ELR (cell line): ENCODE results near the gene OR10C1.
"Not testable (repeated sequence)": the region's sequence is repeated elsewhere in the genome, so short reads cannot be mapped to it uniquely, and the experiment has no call there.

Experiments
- DNase-seq: peaks from one replicate; pipeline ENCODE4 v3.0.0-alpha.2; 2015; ENCODE audit warnings: low read depth

OR10C1 gene, protein sequence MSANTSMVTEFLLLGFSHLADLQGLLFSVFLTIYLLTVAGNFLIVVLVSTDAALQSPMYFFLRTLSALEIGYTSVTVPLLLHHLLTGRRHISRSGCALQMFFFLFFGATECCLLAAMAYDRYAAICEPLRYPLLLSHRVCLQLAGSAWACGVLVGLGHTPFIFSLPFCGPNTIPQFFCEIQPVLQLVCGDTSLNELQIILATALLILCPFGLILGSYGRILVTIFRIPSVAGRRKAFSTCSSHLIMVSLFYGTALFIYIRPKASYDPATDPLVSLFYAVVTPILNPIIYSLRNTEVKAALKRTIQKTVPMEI

DNA sequence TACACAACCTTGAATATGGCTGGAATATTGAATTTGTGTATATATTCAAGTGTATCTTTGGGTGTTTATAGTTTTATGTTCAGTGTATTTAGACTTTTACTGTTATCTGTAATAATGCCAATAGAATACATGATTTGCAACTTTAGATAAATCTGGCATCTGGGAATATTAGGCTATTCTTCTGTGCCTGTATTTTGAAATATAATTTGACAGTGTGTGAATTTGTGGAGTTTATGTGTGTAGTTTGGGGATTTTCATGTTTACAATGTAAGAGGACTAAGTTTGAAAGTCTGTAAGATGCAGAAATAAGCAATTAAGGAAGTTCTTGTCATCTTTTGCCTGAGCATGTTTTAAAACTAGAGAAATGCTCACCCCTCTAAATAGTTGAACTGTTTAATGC, at the start of gene OR10C1:
TSS of gene OR10C1 (plus strand) at position 301 of the 400 bp plus-strand sequence. CDS start 710 bp downstream, outside the sequence.
- DNase-seq, result no peak

DNA sequence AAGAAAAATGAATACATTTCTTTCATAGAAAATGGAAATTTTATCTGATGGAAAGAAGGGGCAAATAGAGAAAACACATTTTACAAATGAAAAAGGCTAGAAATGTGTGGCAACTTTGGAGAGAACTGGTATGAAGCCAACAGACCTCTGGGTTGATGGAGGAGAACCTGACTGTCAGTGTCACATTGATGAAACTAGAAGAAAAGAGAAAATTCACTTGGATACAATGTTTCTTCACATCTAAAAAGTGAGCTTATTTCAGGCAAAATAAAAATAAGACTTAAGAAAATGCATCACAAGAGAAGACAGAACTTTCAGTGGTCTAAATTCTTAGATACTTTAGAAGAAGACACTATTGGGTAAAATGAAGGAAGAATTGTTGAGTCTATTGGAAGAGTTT, 43.8 kb upstream of the OR10C1 start, which contains the start of gene OR12D2:
TSS of gene OR12D2 (plus strand) at position 301 of the 400 bp plus-strand sequence. CDS start 1,069 bp downstream, outside the sequence.
- no peak for DNase-seq

DNA sequence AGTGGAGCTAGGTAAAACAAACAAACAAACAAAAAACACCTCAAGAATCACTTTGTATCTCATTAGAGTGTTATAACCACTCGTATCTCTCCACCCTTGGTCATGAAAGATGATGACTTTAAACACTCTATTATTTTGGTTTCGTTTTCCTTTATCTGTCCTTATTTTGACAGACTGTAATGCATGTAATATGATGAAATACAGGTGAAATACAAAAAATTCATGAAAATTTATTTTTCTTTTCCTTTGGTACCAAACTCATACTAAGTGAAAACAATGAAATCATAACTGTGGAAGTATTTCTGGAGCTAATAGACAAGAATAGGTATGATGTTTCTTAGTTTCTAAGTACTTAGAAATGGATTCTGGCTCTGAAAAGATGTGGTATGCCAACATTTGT, 39.6 kb upstream of the OR10C1 start:
- DNase-seq, result no peak

DNA sequence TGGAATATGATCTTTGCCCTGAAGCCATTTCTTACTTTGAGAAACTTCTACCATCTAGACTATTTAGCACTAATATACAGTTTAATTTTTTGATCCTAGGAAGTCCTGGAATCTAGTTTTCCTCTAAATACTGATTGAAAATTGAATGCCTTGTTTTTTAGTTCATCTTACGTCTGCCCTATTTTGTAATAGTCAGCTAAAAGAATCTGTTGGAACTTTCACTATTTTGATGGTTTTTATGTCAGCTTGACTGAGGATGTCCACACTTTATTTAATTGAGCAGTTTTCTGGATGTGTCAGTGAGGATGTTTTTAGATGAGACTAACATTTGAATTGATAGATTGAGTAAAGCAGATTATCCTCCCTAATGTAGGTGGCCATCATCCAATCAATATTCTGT, 35.3 kb upstream of the OR10C1 start:
- no peak for DNase-seq

DNA sequence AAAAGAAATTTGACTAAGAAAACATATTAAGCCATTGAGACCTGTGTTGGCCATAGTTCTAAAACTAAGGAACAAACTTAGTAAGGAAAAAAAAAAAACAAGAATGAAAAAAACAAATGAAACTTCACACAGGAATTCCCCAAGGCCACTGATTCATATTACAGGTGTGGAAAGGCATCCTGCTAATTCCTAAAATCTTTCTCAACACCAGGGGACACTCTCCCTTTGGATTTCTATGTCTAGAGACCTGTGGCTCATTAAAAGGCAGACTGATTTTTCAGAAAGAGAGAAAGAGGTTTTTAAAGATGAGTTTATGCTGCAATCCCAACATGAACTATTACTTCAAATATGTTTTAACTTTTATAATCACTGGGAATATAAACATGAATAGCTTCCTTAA, 24.5 kb upstream of the OR10C1 start, which contains the start of gene OR12D1:
TSS of gene OR12D1 (plus strand) at position 341 of the 400 bp plus-strand sequence.
- peak; percentile 25 for DNase-seq

DNA sequence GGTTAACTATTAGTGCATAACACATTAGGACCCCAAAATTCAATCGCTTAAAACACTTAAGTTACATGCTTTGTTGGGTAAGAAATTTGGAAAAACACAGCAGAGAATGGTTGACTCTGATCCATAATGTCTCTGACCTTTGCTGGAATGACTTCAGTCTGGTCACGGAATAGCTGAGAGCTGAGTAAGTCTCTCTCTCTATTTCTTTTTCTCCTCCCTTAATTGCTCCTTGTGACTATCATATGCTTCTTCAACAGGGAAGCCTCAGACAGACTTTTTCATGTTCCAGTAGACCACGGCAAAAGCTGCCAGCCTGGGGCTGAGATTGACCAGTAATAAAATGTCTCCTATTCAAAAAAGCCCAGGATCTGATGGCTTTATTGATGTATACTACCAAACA, 19.6 kb upstream of the OR10C1 start:
- peak; percentile 47 for DNase-seq

DNA sequence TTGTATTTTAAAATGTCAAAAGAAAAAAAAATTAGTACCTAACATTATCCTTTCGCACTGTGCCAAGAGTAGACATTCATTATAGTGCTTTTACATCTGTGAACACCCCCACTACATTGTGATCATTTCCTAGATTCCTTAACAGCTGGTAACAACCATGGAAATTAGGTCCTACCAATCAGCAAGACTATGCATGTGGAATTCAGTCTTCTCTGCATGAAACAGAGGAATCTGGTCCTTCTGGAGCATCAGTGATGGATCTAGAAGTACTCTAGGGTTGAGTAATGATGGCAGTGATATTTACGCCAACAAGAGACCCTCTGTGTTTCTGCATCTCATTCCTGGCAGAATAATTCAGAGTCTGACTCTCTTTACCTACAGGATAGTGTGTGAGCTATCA, 14.9 kb upstream of the OR10C1 start:
- DNase-seq, result no peak

DNA sequence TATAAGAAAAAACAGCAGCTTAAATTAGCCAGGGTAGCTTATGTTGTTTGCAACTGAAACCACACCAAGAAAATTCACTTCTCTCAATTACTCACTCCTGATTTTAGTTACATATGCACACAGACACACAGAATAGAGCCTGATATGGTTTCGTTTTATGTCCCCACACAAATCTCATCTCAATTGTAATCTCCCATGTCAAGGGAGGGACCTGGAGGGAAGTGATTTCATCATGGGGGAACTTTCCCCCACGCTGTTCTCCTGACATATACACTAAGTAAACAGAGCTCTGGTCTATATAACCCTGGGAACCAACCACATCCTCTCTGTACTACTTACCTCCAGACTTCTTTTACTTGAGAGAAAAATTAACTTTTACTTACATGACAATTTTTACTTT, 14.5 kb upstream of the OR10C1 start:
- DNase-seq, result peak; percentile 9

DNA sequence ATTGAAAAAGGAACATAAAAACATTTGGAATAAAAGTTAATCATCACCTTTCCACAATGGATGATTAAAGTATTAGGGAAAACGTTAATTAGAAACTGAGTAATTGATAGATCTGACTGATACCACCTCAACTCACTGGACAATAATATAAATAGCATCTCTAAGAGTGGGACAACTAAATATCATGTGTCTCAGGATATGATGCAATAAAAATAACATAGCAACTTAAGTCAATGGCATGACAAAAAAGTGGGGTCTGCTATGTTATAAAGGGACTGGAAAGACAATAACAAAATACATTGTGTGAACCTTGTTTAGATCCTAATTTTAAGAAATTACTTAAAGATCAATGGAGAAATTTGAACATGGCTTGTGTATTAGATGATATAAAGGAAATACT, 14.0 kb upstream of the OR10C1 start:
- no peak for DNase-seq

DNA sequence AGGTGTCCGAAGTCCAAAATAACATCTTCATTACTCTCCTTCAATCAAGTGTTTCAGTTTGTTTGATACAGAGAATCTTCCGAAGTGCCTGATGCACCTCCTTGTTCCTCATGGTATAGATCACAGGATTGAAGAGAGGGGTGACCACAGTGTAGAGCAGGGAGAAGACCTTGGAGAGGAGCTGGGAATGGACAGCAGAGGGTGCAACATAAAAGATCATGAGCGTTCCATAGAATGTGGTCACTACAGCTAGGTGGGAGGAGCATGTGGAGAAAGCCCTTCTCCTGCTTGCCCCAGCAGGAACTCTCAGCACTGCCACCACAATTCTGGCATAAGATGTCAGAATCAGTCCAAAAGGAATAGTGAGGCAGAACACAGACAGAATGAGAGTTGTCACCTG, 12.5 kb upstream of the OR10C1 start:
- DNase-seq, result peak; percentile 50

DNA sequence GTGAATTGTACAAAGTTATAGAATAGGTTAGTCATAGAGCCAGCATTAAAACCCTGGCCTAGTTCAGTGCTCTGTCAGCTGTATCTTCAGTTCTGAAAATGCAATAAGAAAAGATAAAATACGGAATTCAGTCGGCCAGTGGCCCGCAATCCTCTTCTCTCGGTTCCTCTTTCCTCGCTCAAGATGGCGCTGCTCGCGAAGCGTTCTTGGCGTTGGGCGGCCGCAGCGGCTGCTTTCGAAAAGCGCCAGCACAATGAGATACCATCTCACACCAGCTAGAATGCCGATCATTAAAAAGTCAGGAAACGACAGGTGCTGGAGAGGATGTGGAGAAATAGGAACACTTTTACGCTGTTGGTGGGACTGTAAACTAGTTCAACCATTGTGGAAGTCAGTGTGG, 2.4 kb upstream of the OR10C1 start:
- DNase-seq, result not testable (repeated sequence)

DNA sequence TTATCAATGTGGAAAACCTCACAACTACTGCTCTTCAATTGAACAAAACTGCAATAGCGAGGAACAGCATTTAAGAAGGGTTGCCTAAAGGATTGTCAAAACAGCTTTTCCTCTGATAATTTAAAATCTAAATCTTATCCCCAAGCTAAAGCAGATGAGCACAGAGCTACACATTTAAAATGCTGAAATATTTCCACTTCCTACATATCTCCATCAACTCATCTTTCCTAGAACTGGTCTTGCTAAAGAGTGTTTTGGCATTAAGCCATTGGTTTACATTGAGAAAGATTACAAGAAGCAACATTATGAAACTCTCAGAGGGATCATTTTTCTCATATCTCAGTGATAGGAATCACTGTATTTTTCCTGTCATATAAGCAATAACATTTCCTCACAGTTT, 3.6 kb downstream of the OR10C1 start:
- DNase-seq, result no peak

DNA sequence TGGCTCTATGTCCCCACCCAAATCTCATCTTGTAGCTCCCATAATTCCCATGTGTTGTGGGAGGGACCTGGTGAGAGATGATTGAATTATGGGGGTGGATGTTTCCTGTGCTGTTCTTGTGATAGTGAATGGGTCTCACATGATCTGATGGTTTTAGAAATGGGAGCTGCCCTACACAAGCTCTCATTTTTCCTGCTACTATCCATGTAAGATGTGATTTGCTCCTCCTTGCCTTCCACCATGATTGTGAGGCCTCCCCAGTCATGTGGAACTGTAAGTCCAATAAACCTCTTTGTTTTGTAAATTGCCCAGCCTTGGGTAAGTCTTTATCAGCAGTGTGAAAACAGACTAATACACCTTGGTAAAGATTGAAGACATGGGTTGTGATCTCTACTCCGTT, 4.9 kb downstream of the OR10C1 start:
- DNase-seq, result not testable (repeated sequence)

DNA sequence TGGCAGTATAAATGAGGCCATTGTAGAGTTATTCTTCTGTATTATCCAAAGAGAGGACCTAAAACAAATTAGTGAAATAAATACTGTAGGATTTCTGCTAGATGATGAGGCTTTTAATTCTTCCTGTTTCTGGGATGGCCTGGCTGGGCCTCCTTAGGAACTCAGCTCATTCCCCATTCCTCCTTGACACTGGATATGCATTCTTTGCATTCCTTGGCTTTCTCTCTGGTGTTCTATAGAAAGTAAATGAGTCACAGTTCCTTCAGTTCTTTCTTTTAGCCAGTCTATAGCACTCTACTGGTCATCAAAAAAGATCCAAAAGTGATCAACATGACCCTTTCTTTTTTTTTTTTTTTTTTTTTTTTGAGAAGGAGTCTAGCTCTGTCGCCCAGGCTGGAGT, 8.6 kb downstream of the OR10C1 start:
- peak; percentile 85 for DNase-seq

DNA sequence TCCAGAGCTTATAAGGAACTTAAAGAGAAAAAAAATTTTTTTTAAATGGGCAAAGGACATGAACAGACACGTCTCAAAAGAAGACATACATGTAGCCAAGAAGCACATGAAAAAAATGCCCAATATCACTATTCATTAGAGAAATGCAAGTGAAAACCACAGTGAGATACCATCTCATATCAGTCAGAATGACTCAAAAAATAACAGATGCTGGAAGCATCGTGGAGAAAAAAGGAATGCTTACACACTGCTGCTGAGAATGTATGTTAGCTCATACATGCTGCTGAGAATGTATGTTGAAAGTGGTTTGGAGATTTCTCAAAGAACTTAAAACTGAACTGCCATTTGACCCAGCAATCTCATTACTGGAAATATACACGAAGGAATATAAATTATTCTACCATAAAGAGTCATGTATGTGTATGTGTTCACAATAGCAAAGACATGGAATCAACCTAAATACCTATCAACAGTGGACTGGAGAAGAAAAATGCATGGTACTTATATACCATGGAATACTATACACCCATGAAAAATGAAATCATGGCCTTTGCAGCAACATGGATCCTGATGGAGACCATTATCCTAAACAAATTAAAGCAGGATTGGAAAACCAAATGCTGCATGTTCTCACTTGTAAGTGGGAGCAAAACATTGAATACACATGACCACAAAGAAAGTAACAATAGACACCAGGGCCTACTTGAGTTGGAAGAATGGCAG, 12.5 kb downstream of the OR10C1 start:
- DNase-seq, result peak; percentile 87

DNA sequence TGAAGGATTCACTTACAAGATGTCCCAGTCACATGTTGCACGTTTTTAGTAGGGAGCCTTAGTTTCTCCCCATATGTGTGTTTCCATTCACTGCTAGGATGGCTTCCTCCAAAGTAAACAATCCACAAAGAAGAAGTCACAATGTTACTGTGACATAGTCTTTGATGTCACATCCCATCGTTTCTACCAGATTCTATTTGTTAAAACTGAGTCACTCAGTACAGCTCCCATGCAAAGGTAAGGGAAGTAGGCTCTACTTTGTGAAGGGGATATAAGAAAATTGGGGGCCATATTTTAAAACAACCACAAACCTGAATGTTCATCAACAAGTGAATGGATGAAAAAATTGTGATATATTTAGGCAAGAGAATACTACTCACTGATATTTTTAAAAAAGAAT, 17.9 kb downstream of the OR10C1 start, which contains the start of the genes OR11A1 and OR2H1:
TSS of gene OR11A1 (minus strand) at position 101 of the 400 bp plus-strand sequence. CDS start 29,430 bp downstream, outside the sequence.
TSS of gene OR2H1 (plus strand) at position 185 of the 400 bp plus-strand sequence. CDS start 4,615 bp downstream, outside the sequence.
- DNase-seq, result no peak

DNA sequence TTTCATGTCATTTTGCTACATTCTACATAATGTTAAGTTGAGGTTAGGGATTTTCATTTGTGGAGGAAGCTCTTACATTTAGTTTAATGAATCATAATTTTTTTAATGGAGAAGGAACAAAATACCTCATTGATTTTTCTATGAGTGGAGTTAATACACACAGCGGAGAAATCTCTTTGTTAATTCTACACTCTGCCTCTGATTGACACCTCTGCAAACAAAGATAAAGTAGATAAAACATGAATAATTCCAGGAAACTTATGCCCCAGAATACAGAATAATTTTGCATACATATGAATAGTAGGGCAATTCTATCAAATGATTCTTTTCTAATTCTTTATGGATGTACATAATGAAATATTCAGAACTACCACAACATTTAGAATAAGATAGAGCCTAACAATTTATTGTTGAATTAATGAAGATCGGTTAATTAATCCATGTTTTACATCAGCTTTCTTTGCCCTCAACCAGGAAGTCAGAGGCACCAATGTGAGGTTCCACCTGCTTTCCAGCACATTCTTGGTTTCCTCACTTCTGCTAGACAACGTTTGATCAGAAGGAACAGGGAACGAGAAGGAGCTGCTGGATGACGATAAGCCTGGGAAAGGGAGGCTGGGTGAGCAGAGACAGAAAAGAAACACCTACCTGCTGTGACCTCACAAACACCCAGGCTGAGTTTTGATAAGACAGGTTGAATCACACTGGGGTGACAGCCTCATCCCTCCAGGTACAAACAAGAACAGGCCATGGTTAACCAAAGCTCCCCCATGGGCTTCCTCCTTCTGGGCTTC, 22.1 kb downstream of the OR10C1 start:
- no peak for DNase-seq

DNA sequence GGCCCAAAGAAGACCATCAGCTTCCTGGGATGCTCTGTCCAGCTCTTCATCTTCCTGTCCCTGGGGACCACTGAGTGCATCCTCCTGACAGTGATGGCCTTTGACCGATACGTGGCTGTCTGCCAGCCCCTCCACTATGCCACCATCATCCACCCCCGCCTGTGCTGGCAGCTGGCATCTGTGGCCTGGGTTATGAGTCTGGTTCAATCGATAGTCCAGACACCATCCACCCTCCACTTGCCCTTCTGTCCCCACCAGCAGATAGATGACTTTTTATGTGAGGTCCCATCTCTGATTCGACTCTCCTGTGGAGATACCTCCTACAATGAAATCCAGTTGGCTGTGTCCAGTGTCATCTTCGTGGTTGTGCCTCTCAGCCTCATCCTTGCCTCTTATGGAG, 22.9 kb downstream of the OR10C1 start:
- DNase-seq, result no peak

DNA sequence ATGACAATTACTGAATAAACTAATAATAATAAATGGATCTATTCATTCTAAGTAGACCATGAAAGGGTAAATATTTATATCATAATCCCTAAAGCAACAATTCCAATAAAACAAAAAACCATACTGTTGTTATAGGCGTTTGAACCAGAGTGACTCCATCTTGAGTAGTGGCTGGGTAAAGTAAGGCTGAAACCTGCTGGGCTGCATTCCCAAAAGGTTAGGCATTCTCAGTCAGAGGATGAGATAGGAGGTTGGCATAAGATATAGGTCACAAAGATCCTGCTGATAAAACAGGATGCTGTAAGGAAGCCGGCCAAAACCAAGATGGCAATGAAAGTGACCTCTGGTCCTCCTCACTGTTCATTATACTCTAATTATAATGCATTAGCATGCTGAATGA, 26.2 kb downstream of the OR10C1 start:
- DNase-seq, result no peak

DNA sequence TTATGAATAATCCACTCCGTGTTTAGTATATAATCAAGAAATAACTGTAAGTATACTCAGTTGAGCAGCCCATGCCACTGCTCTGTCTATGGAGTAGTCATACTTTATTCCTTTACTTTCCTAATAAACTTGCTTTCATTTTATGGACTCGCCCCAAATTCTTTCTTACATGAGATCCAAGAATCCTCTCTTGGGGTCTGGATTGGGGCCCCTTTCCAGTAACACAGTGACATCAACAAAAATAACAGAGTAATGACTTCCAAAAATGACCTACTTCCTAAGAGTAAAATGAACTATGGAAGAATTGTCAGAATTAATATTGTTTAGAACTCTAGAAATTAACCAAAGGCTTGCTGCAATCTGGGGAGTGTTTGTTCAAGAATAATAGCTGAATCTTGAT, 26.7 kb downstream of the OR10C1 start:
- no peak for DNase-seq

DNA sequence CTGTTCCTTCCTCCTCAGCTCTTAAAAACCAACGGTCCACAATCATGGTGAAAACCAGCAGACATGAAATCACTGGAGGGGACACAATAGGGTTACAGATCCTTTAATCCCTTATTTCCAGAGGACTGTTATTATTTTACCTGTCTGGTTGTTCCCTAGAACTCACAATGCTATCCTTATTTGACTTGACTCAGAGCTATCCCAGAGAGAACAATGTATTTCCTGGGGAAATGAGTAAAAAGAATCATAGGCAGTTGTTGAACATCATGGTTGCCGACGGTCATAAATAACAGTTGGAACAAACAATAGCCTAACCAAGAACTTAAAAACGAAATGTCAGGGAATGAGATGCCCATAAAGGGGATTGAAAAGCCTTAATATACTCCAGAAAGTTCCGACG, 27.1 kb downstream of the OR10C1 start:
- no peak for DNase-seq

DNA sequence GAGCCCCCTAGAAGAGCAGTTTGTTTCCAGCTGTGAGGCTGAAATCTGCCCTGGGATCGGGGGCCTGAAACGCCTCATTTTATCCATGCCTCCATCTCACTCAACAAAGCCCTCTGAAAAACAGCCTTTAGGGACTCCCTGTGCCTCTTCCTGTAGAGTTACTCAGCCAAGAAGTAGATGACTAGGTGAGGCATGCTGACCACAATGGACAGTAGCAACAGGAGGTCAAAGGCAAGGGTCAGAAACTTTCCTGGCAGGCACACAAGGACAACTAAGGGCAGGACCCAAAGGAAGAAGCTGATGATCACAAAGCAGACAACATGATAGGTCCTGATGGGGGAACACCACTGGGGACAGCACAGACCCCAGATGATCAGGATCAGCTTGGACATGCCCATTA, 35.9 kb downstream of the OR10C1 start:
- peak; percentile 51 for DNase-seq
